ENCODE results near the gene DCST1.
A peak's percentile ranks its signal among the peaks of the same experiment; 100 is the strongest.

The DCST1 gene

GRCh38 chr1:155057104-155057503, 23.5 kb downstream of the DCST1 start:
- no peak for DNase-seq

GRCh38 chr1:155057788-155058211, 24.2 kb downstream of the DCST1 start:
- no peak for DNase-seq

- DNase-seq, result no peak
These were observed 27.1 kb downstream of the DCST1 start for GRCh38 chr1:155060736-155061135.

- peak; percentile 96 for DNase-seq
These were observed 27.9 kb downstream of the DCST1 start for GRCh38 chr1:155061381-155062150.

GRCh38 chr1:155062151-155062686, 28.6 kb downstream of the DCST1 start:
- no peak for DNase-seq

- DNase-seq, result peak; percentile 80
These were observed 29.2 kb downstream of the DCST1 start for GRCh38 chr1:155062702-155063411.

GRCh38 chr1:155063550-155064110, 30.0 kb downstream of the DCST1 start, which contains the start of gene EFNA4:
Gene EFNA4 (plus strand): TSS chr1:155063740. CDS start chr1:155063824, 84 bp downstream.
- peak; percentile 87 for DNase-seq

GRCh38 chr1:155064111-155064831, 30.6 kb downstream of the DCST1 start:
- peak; percentile 41 for DNase-seq

GRCh38 chr1:155064832-155065429, 31.3 kb downstream of the DCST1 start:
- DNase-seq, result no peak

- DNase-seq, result no peak
These were observed 33.2 kb downstream of the DCST1 start for GRCh38 chr1:155066777-155067176.

- DNase-seq, result no peak
These were observed 35.0 kb downstream of the DCST1 start for GRCh38 chr1:155068599-155068998.

- no peak for DNase-seq
These were observed 36.0 kb downstream of the DCST1 start for GRCh38 chr1:155069551-155070157.

- no peak for DNase-seq
These were observed 36.6 kb downstream of the DCST1 start for GRCh38 chr1:155070158-155070621.

- DNase-seq, result peak; percentile 79
These were observed 37.3 kb downstream of the DCST1 start for GRCh38 chr1:155070721-155071569.

GRCh38 chr1:155071701-155072100, 38.1 kb downstream of the DCST1 start:
- no peak for DNase-seq

- no peak for DNase-seq
These were observed 39.1 kb downstream of the DCST1 start for GRCh38 chr1:155072531-155073289.

GRCh38 chr1:155073377-155074242, 40.0 kb downstream of the DCST1 start:
- no peak for DNase-seq

- no peak for DNase-seq
These were observed 41.9 kb downstream of the DCST1 start for GRCh38 chr1:155075535-155075934.

GRCh38 chr1:155076371-155076770, 42.7 kb downstream of the DCST1 start:
- DNase-seq, result no peak
